Effector CD8-positive, alpha-beta T cell (primary cell): ENCODE measurements around the gene CNTN5.

Experiments used
- DNase-seq: peaks from one replicate; lab custom pipeline; 2025; lab: John Stamatoyannopoulos, UW

Gene CNTN5

DNA sequence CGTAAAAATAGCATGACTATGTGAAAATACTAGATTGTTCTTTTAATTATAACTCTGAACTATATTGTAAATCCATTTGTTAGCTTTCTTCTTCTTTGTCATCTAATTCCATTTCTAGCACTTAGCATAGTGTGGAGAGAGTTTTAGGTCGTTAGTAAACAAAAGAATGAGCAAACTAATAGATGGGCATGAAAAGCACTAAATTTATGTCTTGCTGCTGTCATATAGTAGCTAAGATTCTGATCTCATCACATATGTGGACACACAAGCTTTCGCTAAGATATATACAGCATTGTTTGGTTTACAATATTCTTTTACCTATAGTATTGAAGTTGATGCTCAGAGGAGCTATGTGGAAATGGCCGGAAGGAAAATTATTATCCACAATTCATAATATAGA lies 370.5 kb downstream of the CNTN5 start:
- DNase-seq, result no peak

DNA sequence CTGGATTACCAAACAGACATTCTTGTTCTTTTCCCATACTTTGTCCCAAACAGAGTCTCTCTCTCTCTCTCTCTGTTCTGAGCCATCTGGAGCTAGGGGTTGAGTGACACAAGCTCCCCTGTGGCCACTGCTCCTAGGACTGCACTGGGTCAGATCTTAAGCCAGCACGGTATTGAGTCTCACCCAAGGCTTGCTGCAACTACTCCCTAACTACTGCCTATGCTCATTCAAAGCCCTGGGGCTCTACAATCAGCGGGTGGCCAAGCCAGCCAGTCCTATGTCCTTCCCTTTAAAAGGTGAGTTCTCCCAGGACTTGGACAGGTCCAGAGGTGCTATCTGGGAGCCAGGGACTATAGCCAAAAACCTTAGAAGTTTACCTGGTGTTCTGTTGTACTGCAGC lies 385.6 kb downstream of the CNTN5 start:
- DNase-seq, result no peak

DNA sequence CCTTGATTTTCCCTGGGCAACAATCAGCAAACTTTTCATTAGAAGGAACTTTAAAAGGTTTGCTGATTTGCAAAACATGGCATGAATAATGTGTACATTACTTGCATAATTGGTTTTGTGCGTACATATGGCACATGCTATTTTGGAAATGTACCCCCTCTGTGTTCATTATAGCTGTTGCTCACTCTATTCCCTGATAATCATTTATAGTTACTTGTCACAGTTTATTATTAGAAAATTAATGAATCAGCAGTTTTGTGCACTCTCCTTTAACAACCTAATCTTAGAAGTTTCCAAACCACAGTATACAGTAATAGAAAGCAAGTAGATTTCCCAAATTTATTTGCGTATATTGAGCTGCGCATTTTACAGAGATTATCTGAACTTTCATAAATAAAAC lies 389.9 kb downstream of the CNTN5 start:
- DNase-seq, result no peak

DNA sequence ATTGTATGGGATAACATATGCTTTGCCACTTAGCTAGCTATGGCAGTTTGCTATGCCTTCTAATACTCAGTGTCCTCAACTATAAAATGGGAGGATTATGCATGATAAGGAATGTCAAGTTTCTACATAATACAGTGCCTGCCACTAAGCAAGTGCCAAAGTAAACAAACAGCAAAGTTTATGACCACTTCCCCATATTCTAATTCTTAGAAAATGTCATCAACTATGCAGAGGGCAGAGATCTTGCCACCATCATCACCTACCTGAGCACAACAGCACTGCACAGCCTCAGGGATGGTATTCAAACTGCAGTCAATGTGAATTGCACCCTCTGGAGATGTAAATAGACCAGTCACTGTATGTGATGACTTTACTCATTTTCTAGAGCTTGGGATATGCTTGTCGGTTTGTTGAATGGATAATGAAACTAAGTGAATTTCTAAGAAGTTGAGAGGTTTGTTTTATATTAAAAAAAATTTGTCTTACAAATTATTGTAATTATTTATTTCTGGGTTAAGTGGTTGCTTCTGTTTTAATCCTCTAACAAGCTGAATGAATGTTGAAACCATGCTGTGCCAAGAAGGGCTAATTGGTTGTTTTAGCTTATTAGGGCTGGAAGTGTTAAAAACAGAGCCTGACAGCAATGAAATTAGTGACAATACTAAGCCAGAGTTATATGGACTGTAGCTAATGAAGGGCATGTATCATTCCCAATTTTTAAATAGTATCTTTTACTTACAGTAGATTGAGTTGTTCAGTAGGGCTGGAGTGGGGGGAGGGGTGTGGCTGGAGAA lies 398.4 kb downstream of the CNTN5 start:
- no peak for DNase-seq

DNA sequence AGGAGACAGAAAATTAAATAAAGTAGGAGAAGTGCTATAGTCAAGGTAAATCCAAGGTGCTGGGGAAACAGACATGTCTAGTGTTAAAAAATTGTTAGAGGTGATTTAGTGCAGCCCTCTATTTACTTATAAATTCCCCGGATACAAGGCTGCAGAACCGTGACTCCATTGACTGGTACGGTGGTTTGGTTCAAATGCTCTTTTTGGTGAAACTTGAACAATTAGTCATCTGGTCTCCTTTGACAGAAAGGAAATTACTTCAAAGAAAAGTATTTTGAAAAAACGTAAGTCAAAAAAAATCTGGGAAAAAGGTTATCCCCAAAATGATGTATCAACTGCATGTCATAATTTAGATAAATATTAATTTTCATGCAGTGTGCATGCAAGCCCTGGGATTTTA lies 399.2 kb downstream of the CNTN5 start:
- no peak for DNase-seq

DNA sequence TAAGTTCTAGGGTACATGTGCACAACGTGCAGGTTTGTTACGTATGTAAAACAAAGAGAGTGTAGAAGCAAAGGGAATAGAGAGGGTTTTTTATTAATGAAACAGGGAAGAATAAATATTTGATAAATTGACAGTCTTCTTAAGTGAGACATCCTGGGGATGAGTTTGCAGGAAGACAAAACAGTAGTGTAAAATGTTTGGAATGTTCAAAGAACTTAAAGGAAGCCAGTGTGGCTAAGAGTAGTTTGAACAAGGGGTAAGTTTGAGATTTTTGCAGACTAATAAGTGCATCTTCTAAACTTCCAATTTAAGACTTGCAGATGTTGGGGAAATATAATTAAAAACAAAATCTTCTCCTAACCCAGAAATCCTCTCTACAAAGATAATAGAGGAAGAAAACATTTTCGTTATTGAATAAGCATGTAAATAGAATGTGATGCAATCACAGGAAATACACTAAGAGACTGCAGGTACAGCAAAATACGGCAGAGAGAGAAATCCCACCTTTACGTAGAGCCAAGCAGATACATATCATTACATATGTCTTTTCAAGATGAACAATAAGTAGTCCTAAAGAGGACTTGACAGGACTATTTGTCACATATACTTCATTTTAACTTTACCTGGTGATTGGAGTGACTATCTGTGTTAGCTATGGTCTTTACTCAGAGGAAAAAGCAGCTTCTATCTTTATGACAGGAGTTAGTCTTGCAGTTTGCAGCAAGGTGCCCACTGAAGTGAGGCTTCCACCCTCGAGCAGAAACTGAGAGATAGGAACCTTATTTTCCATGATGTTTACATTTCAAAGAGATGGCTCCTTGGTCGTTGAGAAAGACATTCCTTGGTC lies 402.1 kb downstream of the CNTN5 start:
- DNase-seq, result no peak

DNA sequence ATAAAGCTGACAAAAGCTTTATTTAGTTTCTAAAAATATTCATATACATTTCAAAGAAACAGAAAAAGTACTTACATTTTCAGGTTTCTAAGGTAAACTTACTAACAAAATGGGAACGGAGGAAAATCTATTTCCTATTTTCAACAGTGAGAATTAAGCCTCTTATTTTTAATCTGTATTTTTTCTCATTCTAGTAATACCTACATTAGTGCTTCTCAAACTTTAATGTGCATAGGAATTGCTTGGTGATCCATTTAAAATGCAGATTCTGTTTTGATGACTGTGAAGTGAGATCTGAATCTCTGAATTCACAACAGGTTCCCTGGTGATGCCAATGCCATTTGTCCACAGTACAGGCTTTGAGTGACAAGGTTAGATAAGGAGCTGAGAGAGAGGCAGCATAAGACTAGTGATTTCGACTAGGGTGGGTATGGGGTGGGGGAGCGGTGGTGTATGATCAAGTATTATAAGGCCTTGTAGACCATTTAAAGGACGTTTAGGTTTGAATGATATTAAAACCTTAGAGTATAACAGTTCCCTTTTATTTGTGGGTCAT lies 402.8 kb downstream of the CNTN5 start:
- DNase-seq, result no peak

DNA sequence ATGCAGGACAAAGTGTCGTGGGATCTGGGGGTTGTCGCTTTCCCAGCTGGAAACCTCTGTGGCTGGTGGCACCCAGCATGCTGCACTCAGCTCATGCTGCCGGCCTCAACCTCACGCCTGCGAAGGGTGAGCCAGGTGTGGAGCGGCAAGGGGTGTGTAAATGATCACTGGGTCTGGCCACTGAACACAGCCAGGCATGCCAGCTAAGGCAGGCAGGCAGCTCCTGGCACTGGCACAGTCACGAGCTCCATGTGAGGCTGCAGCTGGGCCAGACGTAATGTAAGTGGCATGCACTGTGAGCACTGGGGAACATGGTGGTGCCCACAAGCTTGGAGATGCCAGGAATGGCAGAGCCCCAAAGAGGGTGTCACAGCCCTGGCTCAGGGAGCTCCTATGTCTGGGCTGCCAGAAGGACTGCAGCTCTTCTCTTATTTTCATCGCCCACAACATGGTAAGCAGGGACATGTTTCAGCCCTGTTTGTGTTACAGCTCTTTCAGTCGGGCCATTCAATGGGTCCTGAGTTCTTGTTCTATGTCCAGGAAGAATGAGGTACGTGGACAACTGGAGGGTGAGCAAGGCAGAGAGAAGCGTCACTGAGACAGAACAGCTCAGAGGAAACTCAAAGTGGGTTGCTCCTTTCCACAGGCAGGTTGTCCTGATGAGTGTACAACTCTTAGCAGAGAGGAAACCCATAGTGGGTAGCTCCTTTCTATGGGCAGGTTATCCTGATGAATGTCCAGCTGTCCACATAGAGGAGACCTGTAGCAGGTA lies 403.8 kb downstream of the CNTN5 start:
- DNase-seq, result no peak

DNA sequence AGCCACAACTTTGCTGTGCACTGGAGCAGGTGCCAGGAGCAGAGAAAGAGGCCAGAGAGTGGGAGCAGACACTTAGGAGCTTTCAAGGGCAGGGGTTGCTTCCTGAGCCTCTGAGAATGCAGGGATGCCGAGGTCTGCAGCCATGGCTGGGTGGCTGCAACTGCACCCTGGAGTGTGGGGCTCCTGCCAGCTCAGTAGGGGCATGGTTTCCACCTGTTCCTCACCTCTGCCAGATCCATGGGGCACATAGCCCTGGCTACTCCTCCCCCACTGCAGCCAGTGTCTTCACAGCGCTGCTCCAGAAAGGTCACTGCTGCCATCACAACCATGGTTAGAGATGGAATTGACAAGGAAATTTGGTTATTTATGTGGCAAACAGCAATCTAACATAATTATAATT lies 404.8 kb downstream of the CNTN5 start:
- DNase-seq, result no peak

DNA sequence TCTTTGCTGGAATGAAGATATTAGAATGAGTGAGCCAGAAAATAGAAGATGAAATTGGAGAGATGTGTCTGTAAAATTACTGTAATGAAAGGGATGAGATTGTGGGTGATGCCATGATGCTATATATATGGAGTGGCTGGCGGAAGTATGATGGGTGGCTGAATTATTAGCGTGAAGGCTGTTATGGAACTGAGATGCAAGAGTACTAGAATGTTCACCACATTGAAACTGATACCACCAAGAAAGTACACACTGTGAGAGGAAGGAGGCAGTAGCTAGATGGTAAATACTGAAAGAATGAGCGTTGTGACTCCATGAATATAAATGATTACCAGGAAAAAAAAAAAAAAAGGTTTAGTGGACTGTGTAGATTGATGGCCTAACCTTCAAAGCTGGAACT lies 411.9 kb downstream of the CNTN5 start:
- DNase-seq, result no peak

DNA sequence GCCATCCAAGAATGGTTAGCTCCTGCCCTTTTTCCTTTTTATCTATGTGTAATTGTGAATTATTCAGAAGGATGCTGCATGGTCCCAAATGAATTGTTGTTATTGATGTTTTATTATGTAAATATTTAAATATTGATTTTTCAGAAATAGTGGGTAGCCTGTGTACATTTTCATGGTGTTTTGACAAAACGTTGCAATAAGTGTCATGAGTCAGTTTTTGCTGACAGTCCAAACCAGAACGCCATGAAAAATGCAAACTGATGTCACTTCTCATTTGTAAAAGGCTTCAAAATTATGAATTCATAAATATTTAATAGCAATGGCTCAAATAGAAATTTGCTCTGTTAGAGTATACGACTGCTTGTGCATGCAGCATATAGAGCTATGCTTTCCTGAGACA lies 422.5 kb downstream of the CNTN5 start:
- no peak for DNase-seq

DNA sequence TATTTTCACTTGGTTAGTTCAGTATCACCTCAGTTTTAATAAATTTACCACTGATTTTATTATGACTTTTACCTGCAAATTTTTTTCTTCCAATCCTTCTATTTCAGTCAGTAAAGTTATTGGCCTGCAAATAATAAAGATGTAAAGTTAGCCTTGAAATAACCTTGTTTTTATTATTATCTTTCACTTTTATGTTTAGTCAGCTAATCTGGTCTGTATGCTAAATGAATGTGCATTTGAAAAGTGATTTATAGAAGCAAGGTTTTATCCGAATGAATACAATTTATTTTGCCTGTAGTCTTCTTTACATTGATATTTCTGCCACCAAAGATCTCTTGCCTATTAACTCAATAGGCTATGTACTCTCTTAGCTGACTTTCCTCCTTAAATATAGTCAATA lies 425.7 kb downstream of the CNTN5 start:
- DNase-seq, result no peak

DNA sequence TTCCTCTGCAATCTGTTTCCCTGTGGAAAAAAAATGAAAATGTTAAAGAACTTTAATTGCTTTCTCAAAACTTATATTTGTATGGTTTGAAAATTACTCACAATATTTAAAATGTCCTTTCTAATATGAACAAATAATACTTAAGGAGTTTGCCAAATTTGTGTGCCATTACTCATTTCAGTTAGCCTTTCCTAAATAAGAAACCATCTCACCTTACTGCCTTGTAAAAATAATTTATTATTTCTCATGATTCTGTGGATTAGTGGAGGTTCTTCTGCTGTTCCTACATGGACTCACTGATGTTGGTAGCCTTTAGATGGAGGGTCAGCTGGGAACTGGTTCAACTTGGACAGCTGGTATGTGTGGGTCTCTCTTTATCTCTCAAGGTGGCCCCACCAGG lies 428.6 kb downstream of the CNTN5 start:
- DNase-seq, result no peak

DNA sequence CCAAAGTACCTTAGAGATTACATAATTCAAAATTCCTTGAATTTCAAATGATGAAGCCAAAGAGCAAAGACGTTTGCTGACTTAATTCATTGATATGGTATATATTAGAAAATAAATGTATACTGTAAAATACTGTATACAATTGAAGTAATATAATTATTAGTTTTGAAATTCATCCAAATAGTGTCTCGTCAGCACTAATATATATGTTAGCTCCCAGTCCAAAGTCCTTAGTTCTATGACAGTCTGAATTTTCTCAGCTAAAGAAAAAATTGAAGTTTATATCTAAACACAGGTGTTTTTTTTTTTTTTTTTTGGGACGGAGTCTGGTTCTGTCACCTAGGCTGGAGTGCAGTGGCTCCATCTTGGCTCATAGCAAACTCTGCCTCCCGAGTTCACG lies 431.3 kb downstream of the CNTN5 start:
- no peak for DNase-seq

DNA sequence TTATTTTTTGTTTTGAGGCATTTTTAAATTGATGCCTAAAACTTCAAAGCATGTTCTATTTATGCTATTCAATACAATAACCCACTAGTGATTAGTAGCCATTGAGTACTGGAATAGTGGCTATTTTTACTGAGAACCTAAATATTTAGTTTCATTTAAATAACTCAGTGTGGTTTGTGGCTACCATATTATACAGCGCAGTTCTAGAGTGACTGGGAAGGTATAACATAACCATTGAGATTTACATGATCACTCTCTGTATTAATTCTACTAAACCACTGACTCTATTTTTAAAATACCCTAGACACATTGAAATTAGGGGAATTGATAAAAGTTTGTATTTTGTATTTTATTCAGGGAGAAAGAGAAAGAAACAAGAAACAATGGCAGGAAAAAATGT lies 441.2 kb downstream of the CNTN5 start:
- no peak for DNase-seq

DNA sequence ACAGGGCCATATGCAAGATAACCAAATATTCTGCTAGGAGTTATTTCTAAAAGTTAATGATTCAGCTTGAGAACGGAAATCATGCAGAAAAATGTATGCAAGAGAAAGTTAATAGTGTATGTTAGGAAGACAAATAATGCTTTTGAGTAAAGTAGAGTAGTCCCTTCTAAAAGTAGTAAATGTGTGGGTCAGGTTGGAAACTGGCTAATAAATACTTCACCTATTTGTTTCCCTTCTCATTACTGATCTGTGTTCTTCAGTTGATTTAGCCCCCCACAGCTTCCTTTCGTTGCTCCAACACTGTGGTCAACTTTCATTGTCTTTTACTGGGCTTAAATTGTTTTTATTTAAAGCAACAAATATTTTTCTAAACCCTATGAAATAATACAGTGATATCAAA lies 444.2 kb downstream of the CNTN5 start:
- no peak for DNase-seq

DNA sequence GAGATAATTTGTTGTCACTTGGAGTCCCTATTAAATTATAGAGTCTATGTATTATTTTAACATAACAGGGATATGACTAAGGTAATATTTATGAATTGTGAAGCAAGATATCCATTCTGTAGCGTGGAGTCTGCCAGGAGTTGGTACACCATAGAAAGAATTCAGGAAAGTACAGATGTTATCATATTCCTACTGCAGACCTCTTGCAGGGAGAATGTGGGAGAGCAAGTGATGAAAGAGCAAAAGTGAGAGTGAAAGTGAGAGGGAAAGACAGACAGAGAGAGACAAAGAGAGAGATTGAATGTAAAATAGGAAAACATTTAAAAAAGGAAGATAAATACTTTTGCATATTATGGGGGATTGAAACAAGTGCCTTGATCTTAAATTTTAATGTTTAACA lies 468.8 kb downstream of the CNTN5 start:
- no peak for DNase-seq

DNA sequence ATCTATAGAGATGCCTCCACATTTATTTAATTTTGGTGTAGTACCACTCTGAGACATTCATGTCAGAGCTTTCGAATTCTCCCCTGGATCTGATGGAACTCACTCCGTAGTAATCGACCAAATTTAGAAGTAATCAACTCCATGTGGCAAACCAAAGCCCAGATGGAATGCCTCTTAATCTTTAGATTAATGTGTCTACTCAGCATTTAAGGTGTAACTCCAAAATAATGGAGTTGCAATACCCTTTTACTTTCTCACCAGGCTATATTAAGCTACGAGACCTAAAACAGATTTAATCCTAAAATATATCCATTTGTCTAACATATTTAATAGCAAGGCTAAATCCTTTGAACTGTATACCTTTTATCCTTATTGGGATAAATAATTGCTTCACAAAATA lies 473.3 kb downstream of the CNTN5 start:
- DNase-seq, result no peak

DNA sequence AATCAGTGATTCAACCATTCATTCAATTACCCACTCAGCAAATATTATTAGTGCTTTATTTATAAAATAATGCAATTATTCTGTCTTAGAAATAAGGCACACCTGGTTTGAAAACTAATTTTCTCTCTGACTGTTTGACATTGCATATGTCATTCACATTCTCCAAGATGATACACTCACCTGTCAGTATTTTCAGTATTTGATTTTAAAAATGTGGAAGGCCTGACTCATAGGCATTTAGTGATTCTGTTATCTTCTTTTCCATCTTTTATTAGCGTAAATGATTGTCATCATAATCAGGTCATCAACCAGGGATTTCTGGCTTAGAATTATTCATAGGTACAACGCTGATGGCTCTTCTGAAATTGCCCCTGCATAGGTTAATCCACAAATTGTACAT lies 480.9 kb downstream of the CNTN5 start:
- DNase-seq, result no peak

DNA sequence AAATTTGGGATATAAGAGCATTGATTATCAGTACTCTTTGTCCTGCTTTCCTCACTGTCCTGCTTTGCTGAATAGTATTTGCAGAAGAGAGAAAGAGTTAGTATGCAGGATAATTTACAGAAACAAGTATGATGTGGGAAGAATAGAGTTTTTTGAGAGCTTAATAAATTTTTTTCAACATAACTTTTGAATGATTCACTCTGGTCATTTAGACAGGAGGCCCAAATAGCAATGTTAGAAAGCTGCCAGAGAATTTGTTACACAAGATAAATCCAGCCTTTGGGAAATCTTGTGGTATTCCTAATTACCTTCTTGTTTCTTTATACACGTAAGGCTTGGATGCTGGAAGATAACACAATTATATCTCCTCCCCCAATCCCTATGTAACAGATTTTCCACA lies 484.6 kb downstream of the CNTN5 start:
- no peak for DNase-seq

DNA sequence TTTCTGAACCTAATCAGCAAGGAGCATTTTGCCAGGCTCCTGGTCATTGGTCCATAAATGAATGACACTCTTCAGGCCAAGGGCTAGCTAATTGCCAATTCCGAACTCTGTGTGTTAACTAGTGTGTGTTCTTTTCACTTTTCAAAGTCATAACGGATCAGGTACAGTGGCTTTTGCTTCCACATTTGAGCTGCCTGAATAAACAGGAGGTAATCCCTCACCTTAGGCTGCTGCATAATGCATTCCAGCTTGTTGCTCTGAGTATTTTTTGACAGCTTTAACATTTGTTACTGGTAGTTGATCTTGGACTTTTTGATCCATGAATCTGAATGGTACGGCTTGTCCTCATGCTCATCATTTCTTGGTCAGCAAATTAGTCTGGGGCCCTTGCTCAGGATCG lies 485.1 kb downstream of the CNTN5 start:
- no peak for DNase-seq

DNA sequence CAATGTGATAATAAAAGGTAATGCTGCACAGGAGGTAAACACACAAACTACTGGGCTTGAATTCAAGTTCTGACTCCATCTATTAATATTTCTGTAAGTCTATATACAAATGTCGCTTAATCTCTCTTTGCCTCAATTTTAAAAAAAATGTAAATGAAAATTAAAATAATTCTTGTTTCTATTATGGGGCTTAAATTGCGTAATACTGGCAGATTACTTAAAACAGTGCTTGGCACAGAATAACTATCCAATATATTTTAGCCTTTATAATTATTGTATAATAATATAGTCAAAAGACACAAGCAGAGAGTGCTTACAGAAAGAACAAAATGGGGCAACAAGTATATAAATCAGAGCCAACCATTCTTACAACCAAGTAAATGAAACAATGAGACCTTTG lies 489.1 kb downstream of the CNTN5 start:
- DNase-seq, result no peak
